Activated T-helper 1 cell treated with anti-CD3 and anti-CD28 coated beads, Interleukin-2, amount 50 U/mL, for 16 hours (primary cell): ENCODE measurements around the gene POLR2C.

Source experiments
- DNase-seq, 2 donors: peaks; one replicate each; pipeline ENCODE4 v3.0.0-alpha.2; 2020; ENCODE audit warnings: low read depth in 1 of 2, low spot score in 1 of 2

Gene POLR2C

DNA sequence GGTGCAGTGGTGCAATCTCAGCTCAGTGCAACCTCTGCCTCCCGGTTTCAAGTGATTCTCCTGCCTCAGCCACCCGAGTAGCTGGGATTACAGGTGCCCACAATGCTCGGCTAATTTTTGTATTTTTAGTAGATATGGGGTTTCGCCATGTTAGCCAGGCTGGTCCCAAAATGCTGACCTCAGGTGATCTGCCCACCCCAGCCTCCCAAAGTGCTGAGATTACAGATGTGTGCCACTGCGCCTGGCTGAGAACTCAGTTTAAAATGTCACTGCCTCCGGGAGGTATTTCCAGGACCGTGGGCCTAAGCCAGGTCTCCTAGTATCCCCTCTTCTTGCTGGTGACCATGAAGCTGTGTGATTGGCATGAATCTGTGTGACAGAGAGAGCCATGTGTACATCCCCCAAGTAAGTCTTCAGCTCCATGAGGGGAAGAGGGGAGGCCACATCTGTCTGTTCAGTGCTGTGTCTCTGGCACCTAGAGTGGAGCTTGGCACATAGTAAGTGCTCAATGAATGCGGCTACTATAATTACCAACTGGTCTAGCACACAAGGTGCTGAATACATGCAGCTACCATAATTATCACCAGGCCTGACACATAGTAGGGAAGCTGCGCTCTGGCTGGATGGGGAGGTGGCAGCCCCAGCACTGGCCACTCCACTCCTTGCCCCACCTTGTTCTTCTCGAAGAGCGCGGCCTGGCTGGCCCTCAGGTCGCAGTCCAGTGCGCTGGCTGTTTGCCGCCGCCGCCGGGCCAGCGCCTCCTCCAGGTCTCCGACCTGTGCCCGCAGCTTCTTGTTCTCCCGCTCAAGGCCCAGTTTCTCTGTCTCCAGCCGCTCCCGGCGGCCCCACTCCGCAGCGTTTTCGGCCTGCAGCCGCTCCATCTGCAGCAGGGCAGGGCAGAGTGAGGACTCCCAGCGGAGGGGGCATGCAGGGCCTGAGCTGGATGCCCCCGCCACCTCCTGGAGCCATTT is 55.2 kb downstream of the POLR2C start:
- no peak for DNase-seq

GRCh38 chr16:57518520-57518919 is 56.0 kb downstream of the POLR2C start:
- no peak for DNase-seq

DNA sequence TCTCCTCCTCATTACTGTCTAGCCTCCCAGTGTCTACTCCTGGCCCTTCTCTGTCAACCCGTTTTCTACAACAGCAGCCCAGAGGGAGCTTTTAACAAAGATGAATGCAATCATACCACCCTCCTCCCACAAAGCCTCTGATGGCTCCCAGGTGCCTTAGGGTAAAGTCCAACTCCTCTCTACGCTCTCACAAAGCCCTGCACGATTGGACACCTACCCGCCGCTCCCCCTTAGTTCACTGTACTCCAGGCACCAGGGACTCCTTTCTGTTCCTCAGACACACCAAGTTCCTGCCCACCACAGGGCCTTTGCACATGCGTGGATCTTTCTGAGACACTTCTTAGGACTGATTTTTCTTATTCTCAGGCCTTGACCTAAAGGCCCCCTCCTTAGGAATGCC is 56.4 kb downstream of the POLR2C start:
- no peak for DNase-seq

- peak; percentile 67 for DNase-seq
Measured at GRCh38 chr16:57519796-57520360, 57.4 kb downstream of the POLR2C start.
